ENCODE results near the gene PNPLA6. TPM values are rescaled to one million over a fixed set of nuclear protein-coding genes. Genes with fewer than 3 reads are reported as not detected.

The PNPLA6 gene
- total and polyA plus RNA-seq, 2 donors (not counting 1 experiment from before 2014, with no cell fraction given): 20.9 to 89.2 TPM

GRCh38 chr19:7541828-7542443 lies 6.4 kb downstream of the PNPLA6 start:
- H3K79me2 ChIP-seq (ENCODE audit: control insufficient read depth, insufficient read depth, low read length): no peaks in the 10 kb centered on the region
- H3K9ac ChIP-seq (ENCODE audit: insufficient read depth, low read length): no peak overlapping the region
- no peak for DNase-seq (ENCODE audit: low read depth in 2 of 2)
- no peak overlapping the region for H3K4me3 ChIP-seq (replicated peaks in 1 of 4; ENCODE audit: control extremely low read depth in 1 of 4, insufficient read depth in 1 of 4, low read depth in 3 of 4, low read length in 4 of 4)
- H3K4me2 ChIP-seq (ENCODE audit: extremely low read depth, insufficient read depth, low read length): no peak overlapping the region
- no peaks in the 10 kb centered on the region for H3K27me3 ChIP-seq (ENCODE audit: control insufficient read depth, insufficient read depth, low read length)
- no peaks in the 10 kb centered on the region for H4K20me1 ChIP-seq (ENCODE audit: control insufficient read depth, extremely low read depth, insufficient read depth, low read length)
- H3K4me1 ChIP-seq (ENCODE audit: control insufficient read depth, extremely low read depth, insufficient read depth, low read length): no peaks in the 10 kb centered on the region
- H3K9me3 ChIP-seq (ENCODE audit: control insufficient read depth, insufficient read depth, low read depth, low read length): no peaks in the 10 kb centered on the region
- H3K36me3 ChIP-seq (ENCODE audit: control insufficient read depth, insufficient read depth, low read length): peaks cover 22% of the 10 kb centered on the region
- no peak for TF ChIP-seq CTCF (conservative IDR thresholded peaks at IDR 0.05 in 1 of 2, IDR thresholded peaks at IDR 0.05 in 1 of 2; ENCODE audit: low read depth in 1 of 2, low read length in 2 of 2)
- no peak for TF ChIP-seq EZH2 (IDR thresholded peaks at IDR 0.05; ENCODE audit: low read length, missing control alignments)
- H2AFZ ChIP-seq (ENCODE audit: low read length): no peak overlapping the region
- no peak overlapping the region for H3K27ac ChIP-seq (ENCODE audit: insufficient read depth, low read length)

- TF ChIP-seq EZH2 (IDR thresholded peaks at IDR 0.05; ENCODE audit: low read length, missing control alignments) (no peak), CTCF (conservative IDR thresholded peaks at IDR 0.05 in 1 of 2, IDR thresholded peaks at IDR 0.05 in 1 of 2; ENCODE audit: low read depth in 1 of 2, low read length in 2 of 2) (no peak)
Observed at GRCh38 chr19:7542556-7543348, 7.2 kb downstream of the PNPLA6 start.

DNA sequence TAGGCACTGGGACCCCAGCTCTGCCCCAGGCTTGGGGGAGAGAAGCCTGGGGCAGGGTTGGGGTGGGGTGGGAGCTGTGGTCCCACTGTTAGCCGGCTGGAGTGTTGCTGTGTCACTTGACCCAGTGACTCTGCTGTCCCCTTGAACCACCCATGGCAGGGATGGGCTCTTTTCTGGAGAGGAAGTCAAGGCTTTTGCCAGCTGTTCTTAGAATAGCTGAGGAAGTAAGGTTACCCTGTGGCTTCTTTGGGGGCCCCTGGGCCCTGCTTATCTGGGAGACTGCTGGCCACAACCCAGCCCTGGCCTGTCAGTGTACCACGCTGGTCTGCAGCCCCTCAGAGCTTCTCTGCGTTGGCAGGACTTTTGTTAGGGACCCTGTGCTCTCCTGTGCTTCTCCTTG lies 9.1 kb downstream of the PNPLA6 start:
- H3K4me1 ChIP-seq (ENCODE audit: control insufficient read depth, extremely low read depth, insufficient read depth, low read length): no peaks in the 10 kb centered on the region
- no peaks in the 10 kb centered on the region for H3K79me2 ChIP-seq (ENCODE audit: control insufficient read depth, insufficient read depth, low read length)
- no peak overlapping the region for H3K4me3 ChIP-seq (replicated peaks in 1 of 4; ENCODE audit: control extremely low read depth in 1 of 4, insufficient read depth in 1 of 4, low read depth in 3 of 4, low read length in 4 of 4)
- H3K4me2 ChIP-seq (ENCODE audit: extremely low read depth, insufficient read depth, low read length): no peak overlapping the region
- no peak overlapping the region for H3K27ac ChIP-seq (ENCODE audit: insufficient read depth, low read length)
- H3K36me3 ChIP-seq (ENCODE audit: control insufficient read depth, insufficient read depth, low read length): peaks cover 22% of the 10 kb centered on the region
- no peaks in the 10 kb centered on the region for H4K20me1 ChIP-seq (ENCODE audit: control insufficient read depth, extremely low read depth, insufficient read depth, low read length)
- H3K9me3 ChIP-seq (ENCODE audit: control insufficient read depth, insufficient read depth, low read depth, low read length): no peaks in the 10 kb centered on the region
- TF ChIP-seq CTCF (conservative IDR thresholded peaks at IDR 0.05 in 1 of 2, IDR thresholded peaks at IDR 0.05 in 1 of 2; ENCODE audit: low read depth in 1 of 2, low read length in 2 of 2) (no peak), EZH2 (IDR thresholded peaks at IDR 0.05; ENCODE audit: low read length, missing control alignments) (no peak)
- H3K9ac ChIP-seq (ENCODE audit: insufficient read depth, low read length): no peak overlapping the region
- no peak for DNase-seq (ENCODE audit: low read depth in 2 of 2)
- H2AFZ ChIP-seq (ENCODE audit: low read length): no peak overlapping the region
- H3K27me3 ChIP-seq (ENCODE audit: control insufficient read depth, insufficient read depth, low read length): no peaks in the 10 kb centered on the region

More at GRCh38 chr19:7542556-7543348, 7.2 kb downstream of the PNPLA6 start:
- Histone ChIP-seq H4K20me1 (ENCODE audit: control insufficient read depth, extremely low read depth, insufficient read depth, low read length) (no peaks in the 10 kb centered on the region), H3K27me3 (ENCODE audit: control insufficient read depth, insufficient read depth, low read length) (no peaks in the 10 kb centered on the region), H3K4me2 (ENCODE audit: extremely low read depth, insufficient read depth, low read length) (no peak overlapping the region), H3K9ac (ENCODE audit: insufficient read depth, low read length) (no peak overlapping the region), H3K36me3 (ENCODE audit: control insufficient read depth, insufficient read depth, low read length) (peaks cover 22% of the 10 kb centered on the region), H3K27ac (ENCODE audit: insufficient read depth, low read length) (no peak overlapping the region), H3K4me3 (replicated peaks in 1 of 4; ENCODE audit: control extremely low read depth in 1 of 4, insufficient read depth in 1 of 4, low read depth in 3 of 4, low read length in 4 of 4) (no peak overlapping the region), H2AFZ (ENCODE audit: low read length) (no peak overlapping the region), H3K79me2 (ENCODE audit: control insufficient read depth, insufficient read depth, low read length) (no peaks in the 10 kb centered on the region), H3K9me3 (ENCODE audit: control insufficient read depth, insufficient read depth, low read depth, low read length) (no peaks in the 10 kb centered on the region), H3K4me1 (ENCODE audit: control insufficient read depth, extremely low read depth, insufficient read depth, low read length) (no peaks in the 10 kb centered on the region)
- DNase-seq (ENCODE audit: low read depth in 2 of 2): no peak
